Body of pancreas (tissue), 4 donors: Measurements from ENCODE around the gene ACKR2.

ENCODE experiments used
- POLR2A ChIP-seq, 3 donors: fragments of 450-650 bp; IDR thresholded peaks; one replicate each; pipeline ENCODE4 v1.6.1; 2016; ENCODE audit warnings: antibody characterized with exemption in 3 of 3, mild to moderate bottlenecking in 2 of 3
- TF ChIP-seq, protein P1 (sequence below), 7 experiments: fragments of 450-650 bp in 4 of 7; fragments of 200-600 bp in 3 of 7; sonication (generic) in 3 of 7; IDR thresholded peaks; one replicate each; pipeline ENCODE4 v1.5.1; 2016 to 2019; ENCODE audit warnings: antibody characterized with exemption in 7 of 7

- TF ChIP-seq, protein P1, sequence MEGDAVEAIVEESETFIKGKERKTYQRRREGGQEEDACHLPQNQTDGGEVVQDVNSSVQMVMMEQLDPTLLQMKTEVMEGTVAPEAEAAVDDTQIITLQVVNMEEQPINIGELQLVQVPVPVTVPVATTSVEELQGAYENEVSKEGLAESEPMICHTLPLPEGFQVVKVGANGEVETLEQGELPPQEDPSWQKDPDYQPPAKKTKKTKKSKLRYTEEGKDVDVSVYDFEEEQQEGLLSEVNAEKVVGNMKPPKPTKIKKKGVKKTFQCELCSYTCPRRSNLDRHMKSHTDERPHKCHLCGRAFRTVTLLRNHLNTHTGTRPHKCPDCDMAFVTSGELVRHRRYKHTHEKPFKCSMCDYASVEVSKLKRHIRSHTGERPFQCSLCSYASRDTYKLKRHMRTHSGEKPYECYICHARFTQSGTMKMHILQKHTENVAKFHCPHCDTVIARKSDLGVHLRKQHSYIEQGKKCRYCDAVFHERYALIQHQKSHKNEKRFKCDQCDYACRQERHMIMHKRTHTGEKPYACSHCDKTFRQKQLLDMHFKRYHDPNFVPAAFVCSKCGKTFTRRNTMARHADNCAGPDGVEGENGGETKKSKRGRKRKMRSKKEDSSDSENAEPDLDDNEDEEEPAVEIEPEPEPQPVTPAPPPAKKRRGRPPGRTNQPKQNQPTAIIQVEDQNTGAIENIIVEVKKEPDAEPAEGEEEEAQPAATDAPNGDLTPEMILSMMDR (IDR thresholded peaks at IDR 0.05): no peak
- no peak for TF ChIP-seq POLR2A (IDR thresholded peaks at IDR 0.05)
Measured at GRCh38 chr3:42902257-42902656, 93.0 kb downstream of the ACKR2 start.
